Astrocyte (in vitro differentiated cells and primary cell): ENCODE measurements around the gene DNAAF5. TPM values are rescaled to one million over a fixed set of nuclear protein-coding genes. Genes with fewer than 3 reads are reported as not detected.

Experiments used
- DNase-seq: peaks from one replicate; pipeline ENCODE4 v3.0.0-alpha.2; 2010; ENCODE audit warnings: low read depth
- FAIRE-seq: peaks from 2 replicates; lab custom pipeline; 2011; peaks lifted over from hg19 to GRCh38; lab: Jason Lieb, UNC
- H2AFZ ChIP-seq: 2 replicates; pipeline ENCODE4 v1.6.0; 2012; ENCODE audit warnings: low read depth, low read length, inconsistent platforms
- H3K27ac ChIP-seq: 2 replicates; pipeline ENCODE4 v1.5.1; 2011; ENCODE audit warnings: low read depth, low read length, inconsistent platforms
- H3K27me3 ChIP-seq: 2 replicates; pipeline ENCODE4 v1.6.0; 2011; ENCODE audit warnings: low read length, inconsistent platforms; ENCODE audit not compliant: insufficient read depth
- H3K36me3 ChIP-seq: 2 replicates; pipeline ENCODE4 v1.5.1; 2011; ENCODE audit warnings: low read length, inconsistent platforms; ENCODE audit not compliant: insufficient read depth
- H3K4me1 ChIP-seq: 2 replicates; pipeline ENCODE4 v1.5.1; 2011; ENCODE audit warnings: low read length, inconsistent platforms; ENCODE audit not compliant: insufficient read depth
- H3K4me2 ChIP-seq: 2 replicates; pipeline ENCODE4 v1.6.0; 2012; ENCODE audit warnings: low read length, inconsistent platforms
- H3K4me3 ChIP-seq: 2 replicates; pipeline ENCODE4 v1.5.1; 2011; ENCODE audit warnings: low read depth, mild to moderate bottlenecking, low read length, inconsistent platforms; ENCODE audit not compliant: insufficient read depth
- H3K79me2 ChIP-seq: 2 replicates; pipeline ENCODE4 v1.6.0; 2012; ENCODE audit warnings: mild to moderate bottlenecking, low read length, inconsistent platforms; ENCODE audit not compliant: insufficient read depth
- H3K9ac ChIP-seq: 2 replicates; pipeline ENCODE4 v1.6.0; 2012; ENCODE audit warnings: mild to moderate bottlenecking, low read length, inconsistent platforms
- H3K9me3 ChIP-seq: 2 replicates; pipeline ENCODE4 v1.5.1; 2012; ENCODE audit warnings: low read depth, mild to moderate bottlenecking, low read length, inconsistent platforms; ENCODE audit not compliant: insufficient read depth
- H4K20me1 ChIP-seq: 2 replicates; pipeline ENCODE4 v1.6.0; 2012; ENCODE audit warnings: low read length, inconsistent platforms; ENCODE audit not compliant: insufficient read depth
- H3K27ac Mint-ChIP-seq: one replicate; pipeline ENCODE4 v1.8.0; 2021; ENCODE audit warnings: mild to moderate bottlenecking, mixed read lengths; ENCODE audit not compliant: unreplicated experiment
- H3K27me3 Mint-ChIP-seq: one replicate; pipeline ENCODE4 v1.8.0; 2021; ENCODE audit warnings: low read depth, mixed read lengths; ENCODE audit not compliant: unreplicated experiment
- H3K36me3 Mint-ChIP-seq: one replicate; pipeline ENCODE4 v1.8.0; 2021; ENCODE audit warnings: low read depth, mixed read lengths; ENCODE audit not compliant: unreplicated experiment
- H3K4me1 Mint-ChIP-seq: one replicate; pipeline ENCODE4 v1.8.0; 2021; ENCODE audit warnings: low read depth, mixed read lengths; ENCODE audit not compliant: unreplicated experiment
- H3K4me3 Mint-ChIP-seq: one replicate; pipeline ENCODE4 v1.8.0; 2021; ENCODE audit warnings: mild to moderate bottlenecking, moderate library complexity, mixed read lengths; ENCODE audit not compliant: unreplicated experiment
- H3K9me3 Mint-ChIP-seq: one replicate; pipeline ENCODE4 v1.8.0; 2021; ENCODE audit warnings: mild to moderate bottlenecking, mixed read lengths; ENCODE audit not compliant: unreplicated experiment
- EZH2 ChIP-seq: IDR thresholded peaks from 2 replicates; pipeline ENCODE4 v1.6.1; 2012; ENCODE audit warnings: mild to moderate bottlenecking, low read length, inconsistent platforms; ENCODE audit not compliant: insufficient read depth
- total RNA-seq: library from RNA; stranded (reverse); gene quantifications from 2 replicates; pipeline ENCODE4 v1.2.1, GENCODE V29; 2021
- TF ChIP-seq, protein P1 (sequence below): IDR thresholded peaks from 2 replicates; pipeline ENCODE4 v1.5.1; 2011; ENCODE audit warnings: low read depth, mild to moderate bottlenecking, inconsistent platforms, low read length, moderate library complexity; ENCODE audit not compliant: insufficient read depth

DNAAF5 gene
- total RNA-seq, 1 donor from 2014 or later = 24.5 TPM

DNA sequence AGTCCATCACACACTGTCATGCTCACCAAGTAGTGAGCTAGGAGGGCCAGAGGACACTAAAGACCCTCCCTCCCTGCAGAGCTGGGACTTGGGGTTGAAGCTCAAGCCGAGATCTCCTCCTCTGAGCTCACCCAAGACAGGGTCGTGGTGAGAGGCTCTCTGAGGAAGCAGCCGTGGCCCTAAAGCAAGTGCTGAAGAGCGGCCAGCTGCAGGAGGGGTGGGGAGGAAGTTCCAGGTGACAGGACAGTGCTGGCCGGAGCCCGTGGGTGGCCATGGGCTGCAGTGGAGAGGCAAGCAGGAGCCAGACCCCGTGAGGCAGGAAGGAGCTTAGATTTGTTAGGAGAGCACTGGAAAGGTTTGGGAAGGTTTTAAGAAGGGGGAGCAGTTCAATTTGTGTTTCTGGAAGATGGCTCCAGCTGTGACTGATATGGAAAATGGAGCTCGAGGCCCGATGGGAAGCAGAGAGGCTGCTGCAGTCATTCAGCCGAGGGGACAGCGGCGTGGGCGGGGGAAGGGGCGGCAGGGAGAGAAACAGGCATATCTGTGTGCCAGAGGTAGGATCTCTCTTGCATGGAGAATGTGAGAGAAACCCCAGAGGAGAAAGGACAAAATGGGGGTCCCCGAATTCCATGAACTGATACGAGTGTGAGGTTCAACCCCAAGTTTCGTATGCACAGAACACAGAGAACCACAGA, 26.9 kb upstream of the DNAAF5 start:
- Histone ChIP-seq H4K20me1 (no peaks in the 10 kb centered on the region), H3K9ac (no peak overlapping the region), H3K4me3 (no peak overlapping the region), H3K27ac (no peak overlapping the region), H3K4me1 (peaks cover 7% of the 10 kb centered on the region), H3K27me3 (no peaks in the 10 kb centered on the region), H3K36me3 (no peaks in the 10 kb centered on the region), H3K79me2 (no peaks in the 10 kb centered on the region), H3K9me3 (no peaks in the 10 kb centered on the region), H2AFZ (no peak overlapping the region), H3K4me2 (no peak overlapping the region)
- peaks cover 9% of the 10 kb centered on the region for H3K9me3 Mint-ChIP-seq
- H3K27me3 Mint-ChIP-seq = no peaks in the 10 kb centered on the region
- peaks cover 16% of the 10 kb centered on the region for H3K4me1 Mint-ChIP-seq
- no peak for FAIRE-seq
- TF ChIP-seq, protein P1, sequence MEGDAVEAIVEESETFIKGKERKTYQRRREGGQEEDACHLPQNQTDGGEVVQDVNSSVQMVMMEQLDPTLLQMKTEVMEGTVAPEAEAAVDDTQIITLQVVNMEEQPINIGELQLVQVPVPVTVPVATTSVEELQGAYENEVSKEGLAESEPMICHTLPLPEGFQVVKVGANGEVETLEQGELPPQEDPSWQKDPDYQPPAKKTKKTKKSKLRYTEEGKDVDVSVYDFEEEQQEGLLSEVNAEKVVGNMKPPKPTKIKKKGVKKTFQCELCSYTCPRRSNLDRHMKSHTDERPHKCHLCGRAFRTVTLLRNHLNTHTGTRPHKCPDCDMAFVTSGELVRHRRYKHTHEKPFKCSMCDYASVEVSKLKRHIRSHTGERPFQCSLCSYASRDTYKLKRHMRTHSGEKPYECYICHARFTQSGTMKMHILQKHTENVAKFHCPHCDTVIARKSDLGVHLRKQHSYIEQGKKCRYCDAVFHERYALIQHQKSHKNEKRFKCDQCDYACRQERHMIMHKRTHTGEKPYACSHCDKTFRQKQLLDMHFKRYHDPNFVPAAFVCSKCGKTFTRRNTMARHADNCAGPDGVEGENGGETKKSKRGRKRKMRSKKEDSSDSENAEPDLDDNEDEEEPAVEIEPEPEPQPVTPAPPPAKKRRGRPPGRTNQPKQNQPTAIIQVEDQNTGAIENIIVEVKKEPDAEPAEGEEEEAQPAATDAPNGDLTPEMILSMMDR = no peak
- TF ChIP-seq EZH2 = no peak
- no peak for DNase-seq
- H3K27ac Mint-ChIP-seq = no peak overlapping the region
- no peak overlapping the region for H3K4me3 Mint-ChIP-seq
- H3K36me3 Mint-ChIP-seq = peaks cover 8% of the 10 kb centered on the region

DNA sequence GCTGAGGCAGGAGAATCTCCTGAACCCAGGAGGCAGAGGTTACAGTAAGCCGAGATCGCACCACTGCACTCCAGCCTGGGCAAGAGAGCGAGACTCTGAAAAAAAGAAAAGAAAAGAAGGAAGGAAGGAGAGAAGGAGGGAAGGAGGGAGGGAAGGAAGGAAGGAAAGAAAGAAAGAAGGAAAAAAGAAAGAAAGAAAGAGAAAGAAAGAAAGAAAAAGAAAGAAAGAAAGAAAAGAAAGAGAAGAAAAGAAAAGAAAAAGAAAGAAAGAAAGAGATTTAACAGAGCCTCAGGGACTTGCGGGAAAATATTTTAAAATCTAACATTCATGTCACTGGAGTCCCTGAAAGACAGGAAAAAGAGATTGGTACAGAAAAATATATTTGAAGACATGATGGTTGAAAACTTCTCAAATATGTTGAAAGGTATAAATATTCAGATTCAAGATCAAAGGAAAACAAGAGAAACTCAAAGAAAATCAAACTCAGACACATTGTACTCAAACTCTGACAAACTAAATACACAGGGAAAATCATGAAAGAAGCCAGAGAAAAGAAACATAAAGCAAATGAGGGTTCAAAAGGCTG, 25.3 kb upstream of the DNAAF5 start:
- Histone ChIP-seq H3K4me3 (no peak overlapping the region), H3K4me2 (no peak overlapping the region), H3K79me2 (no peaks in the 10 kb centered on the region), H3K27ac (no peak overlapping the region), H3K36me3 (no peaks in the 10 kb centered on the region), H3K27me3 (no peaks in the 10 kb centered on the region), H3K9ac (no peak overlapping the region), H2AFZ (no peak overlapping the region), H3K9me3 (no peaks in the 10 kb centered on the region), H4K20me1 (no peaks in the 10 kb centered on the region), H3K4me1 (peaks cover 7% of the 10 kb centered on the region)
- Mint-ChIP-seq H3K27me3 (no peaks in the 10 kb centered on the region), H3K36me3 (peaks cover 5% of the 10 kb centered on the region), H3K9me3 (peaks cover 9% of the 10 kb centered on the region), H3K27ac (no peak overlapping the region), H3K4me1 (peaks cover 16% of the 10 kb centered on the region), H3K4me3 (no peak overlapping the region)
- TF ChIP-seq, protein P1 = no peak
- no peak for TF ChIP-seq EZH2
- FAIRE-seq (no peak), DNase-seq (no peak)

DNA sequence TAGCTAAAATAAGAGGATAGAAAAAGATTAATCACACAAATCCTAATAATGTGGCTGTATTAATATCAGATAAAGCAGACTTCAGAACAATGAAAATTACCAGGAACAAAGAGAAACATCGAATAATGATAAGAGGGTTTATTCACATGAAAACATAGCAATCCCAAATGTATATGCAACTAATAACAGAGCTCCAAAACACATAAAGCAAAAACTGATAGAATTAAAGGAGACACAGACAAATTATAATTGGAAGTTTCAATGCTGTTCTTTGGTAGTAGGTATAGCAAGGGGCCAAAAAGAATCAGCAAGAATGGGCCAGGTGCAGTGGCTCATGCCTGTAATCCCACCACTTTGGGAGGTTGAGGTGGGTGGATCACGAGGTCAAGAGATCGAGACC, 23.4 kb upstream of the DNAAF5 start:
- no peak for DNase-seq
- peaks cover 16% of the 10 kb centered on the region for H3K4me1 Mint-ChIP-seq
- Histone ChIP-seq H3K79me2 (no peaks in the 10 kb centered on the region), H4K20me1 (no peaks in the 10 kb centered on the region), H3K36me3 (no peaks in the 10 kb centered on the region), H3K9me3 (no peaks in the 10 kb centered on the region), H3K4me1 (peaks cover 4% of the 10 kb centered on the region), H3K4me3 (no peak overlapping the region), H3K9ac (no peak overlapping the region), H3K4me2 (no peak overlapping the region), H3K27ac (no peak overlapping the region), H3K27me3 (no peaks in the 10 kb centered on the region), H2AFZ (no peak overlapping the region)
- H3K36me3 Mint-ChIP-seq = peaks cover 9% of the 10 kb centered on the region
- peaks cover 9% of the 10 kb centered on the region for H3K9me3 Mint-ChIP-seq
- H3K27me3 Mint-ChIP-seq = no peaks in the 10 kb centered on the region
- FAIRE-seq = no peak
- no peak overlapping the region for H3K4me3 Mint-ChIP-seq
- no peak overlapping the region for H3K27ac Mint-ChIP-seq
- TF ChIP-seq, protein P1 = no peak
- TF ChIP-seq EZH2 = no peak
